Nephron progenitor cell (in vitro differentiated cells): ENCODE data around the gene CD300H.
A peak's percentile ranks its signal among the peaks of the same experiment; 100 is the strongest.

Source experiments
- DNase-seq: peaks from one replicate; pipeline ENCODE4 v3.0.0; 2021
- H3K27ac Mint-ChIP-seq: 2 replicates; pipeline ENCODE4 v1.8.0; 2021; ENCODE audit warnings: mild to moderate bottlenecking, moderate library complexity, mixed read lengths
- H3K27me3 Mint-ChIP-seq: 2 replicates; pipeline ENCODE4 v1.8.0; 2021; ENCODE audit warnings: mild to moderate bottlenecking, low read depth, mixed read lengths; ENCODE audit not compliant: poor library complexity
- H3K36me3 Mint-ChIP-seq: 2 replicates; pipeline ENCODE4 v1.8.0; 2021; ENCODE audit warnings: low read depth, mixed read lengths
- H3K4me1 Mint-ChIP-seq: 2 replicates; pipeline ENCODE4 v1.8.0; 2021; ENCODE audit warnings: mixed read lengths
- H3K4me3 Mint-ChIP-seq: 2 replicates; pipeline ENCODE4 v1.8.0; 2021; ENCODE audit warnings: mild to moderate bottlenecking, moderate library complexity, mixed read lengths
- H3K9me3 Mint-ChIP-seq: 2 replicates; pipeline ENCODE4 v1.8.0; 2021; ENCODE audit warnings: mild to moderate bottlenecking, moderate library complexity, mixed read lengths
- TF ChIP-seq, protein P1 (sequence below): fragments of 200-600 bp; sonication (generic); IDR thresholded peaks from 2 replicates; pipeline ENCODE4 v1.5.0; 2021; ENCODE audit warnings: antibody characterized with exemption

Gene CD300H

DNA sequence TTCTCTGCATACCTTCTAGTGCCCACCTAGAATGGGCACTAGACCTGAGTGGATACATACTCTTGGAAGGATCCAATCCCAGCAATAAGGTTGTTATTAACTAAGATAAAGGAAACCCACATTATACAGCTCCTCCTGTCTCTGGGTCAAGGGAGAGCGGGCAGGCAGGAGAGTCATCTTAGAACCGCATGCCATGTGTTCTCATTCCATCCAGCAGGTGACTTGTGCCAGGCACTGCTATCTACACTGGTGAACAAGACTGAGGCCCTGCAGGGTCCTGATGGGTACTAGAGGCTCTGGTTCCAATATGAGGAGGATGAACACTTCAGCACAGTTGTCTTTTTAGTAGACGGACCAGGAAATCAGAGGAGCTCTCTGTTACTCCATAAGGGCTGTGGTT, 5.9 kb upstream of the CD300H start:
- Mint-ChIP-seq H3K27ac (no peak overlapping the region), H3K27me3 (peaks cover 59% of the 10 kb centered on the region), H3K9me3 (no peaks in the 10 kb centered on the region), H3K4me1 (no peaks in the 10 kb centered on the region), H3K36me3 (no peaks in the 10 kb centered on the region), H3K4me3 (no peak overlapping the region)
- TF ChIP-seq, protein P1, sequence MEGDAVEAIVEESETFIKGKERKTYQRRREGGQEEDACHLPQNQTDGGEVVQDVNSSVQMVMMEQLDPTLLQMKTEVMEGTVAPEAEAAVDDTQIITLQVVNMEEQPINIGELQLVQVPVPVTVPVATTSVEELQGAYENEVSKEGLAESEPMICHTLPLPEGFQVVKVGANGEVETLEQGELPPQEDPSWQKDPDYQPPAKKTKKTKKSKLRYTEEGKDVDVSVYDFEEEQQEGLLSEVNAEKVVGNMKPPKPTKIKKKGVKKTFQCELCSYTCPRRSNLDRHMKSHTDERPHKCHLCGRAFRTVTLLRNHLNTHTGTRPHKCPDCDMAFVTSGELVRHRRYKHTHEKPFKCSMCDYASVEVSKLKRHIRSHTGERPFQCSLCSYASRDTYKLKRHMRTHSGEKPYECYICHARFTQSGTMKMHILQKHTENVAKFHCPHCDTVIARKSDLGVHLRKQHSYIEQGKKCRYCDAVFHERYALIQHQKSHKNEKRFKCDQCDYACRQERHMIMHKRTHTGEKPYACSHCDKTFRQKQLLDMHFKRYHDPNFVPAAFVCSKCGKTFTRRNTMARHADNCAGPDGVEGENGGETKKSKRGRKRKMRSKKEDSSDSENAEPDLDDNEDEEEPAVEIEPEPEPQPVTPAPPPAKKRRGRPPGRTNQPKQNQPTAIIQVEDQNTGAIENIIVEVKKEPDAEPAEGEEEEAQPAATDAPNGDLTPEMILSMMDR, result no peak
- DNase-seq, result no peak

DNA sequence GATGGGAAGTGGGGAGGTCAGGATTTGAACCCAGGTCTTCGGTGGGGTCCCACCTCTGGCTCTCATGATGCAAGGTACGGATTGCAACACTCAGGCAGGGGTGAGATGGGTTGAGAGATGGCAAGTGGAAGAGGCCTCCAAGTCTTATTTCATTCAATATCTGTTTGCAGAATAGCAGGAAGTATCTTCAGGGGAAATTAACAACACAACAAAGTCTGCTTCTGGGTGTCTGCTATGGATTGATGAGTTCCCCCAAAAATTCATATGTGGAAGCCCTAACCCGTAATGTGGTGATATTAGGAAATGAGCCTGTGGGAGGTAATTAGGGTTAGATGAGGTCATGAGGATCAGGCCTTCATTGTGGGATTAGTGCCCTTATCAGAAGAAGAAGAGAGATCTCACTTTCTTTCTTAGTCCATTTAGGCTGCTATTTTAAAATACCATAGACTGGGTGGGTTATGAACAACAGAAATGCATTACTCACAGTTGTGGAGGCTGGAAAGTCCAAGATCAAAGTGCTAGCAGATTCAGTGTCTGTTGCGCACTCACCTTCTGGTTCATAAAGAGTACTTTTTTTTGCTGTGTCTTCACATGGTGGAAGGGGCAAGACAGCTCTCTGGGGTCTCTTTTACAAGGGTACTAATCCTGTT, 4.4 kb upstream of the CD300H start:
- Mint-ChIP-seq H3K27ac (no peak overlapping the region), H3K27me3 (peaks cover 56% of the 10 kb centered on the region), H3K4me3 (no peak overlapping the region), H3K4me1 (no peaks in the 10 kb centered on the region), H3K36me3 (no peaks in the 10 kb centered on the region), H3K9me3 (no peaks in the 10 kb centered on the region)
- no peak for DNase-seq
- TF ChIP-seq, protein P1, result no peak

DNA sequence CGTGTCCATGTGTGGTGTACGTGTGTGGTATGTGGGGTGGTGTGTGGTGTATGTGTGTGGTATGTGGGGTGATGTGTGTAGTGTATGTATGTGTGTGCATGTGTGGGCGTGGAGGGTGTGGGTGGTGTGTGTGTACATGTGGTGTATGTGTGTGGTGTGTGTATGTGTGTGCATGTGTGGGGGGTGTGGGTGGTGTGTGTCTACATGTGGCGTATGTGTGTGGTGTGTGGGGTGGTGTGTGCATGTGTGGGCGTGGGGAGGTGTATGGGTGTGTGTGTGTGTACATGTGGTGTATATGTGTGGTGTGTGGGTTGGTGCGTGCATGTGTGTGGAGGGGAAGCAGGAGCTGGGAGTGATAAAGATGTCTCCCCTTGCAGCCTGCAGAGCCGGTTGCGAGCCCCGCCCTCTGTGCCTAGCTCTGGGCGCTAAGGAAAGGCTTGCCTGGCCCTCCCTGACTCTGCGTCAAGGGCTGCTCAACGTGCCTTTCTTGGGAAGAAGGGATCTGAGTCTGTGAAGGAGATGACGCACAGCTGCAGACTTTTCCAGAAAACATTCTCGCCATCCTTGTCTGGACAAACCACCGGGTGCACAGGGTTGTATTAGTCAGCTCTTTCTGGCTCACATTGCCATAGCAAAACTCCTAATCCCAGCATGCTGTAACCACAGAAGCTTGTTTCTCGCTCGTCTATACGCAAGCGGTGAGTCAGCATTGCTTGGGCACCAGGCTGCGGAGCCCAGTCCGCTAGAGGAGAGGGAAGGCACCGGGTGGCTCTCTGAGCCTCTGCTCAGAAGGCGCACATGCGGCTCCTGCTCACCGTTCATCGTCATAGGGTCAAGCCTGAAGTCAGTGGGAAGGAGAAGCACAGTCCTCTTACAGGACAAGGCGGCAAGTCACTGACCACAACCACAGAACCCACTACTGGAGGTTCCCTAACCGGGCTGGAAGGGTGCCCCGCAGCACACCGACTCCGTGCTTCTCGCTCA, 2.0 kb upstream of the CD300H start:
- Mint-ChIP-seq H3K4me1 (no peaks in the 10 kb centered on the region), H3K4me3 (no peak overlapping the region), H3K36me3 (no peaks in the 10 kb centered on the region), H3K9me3 (no peaks in the 10 kb centered on the region), H3K27ac (peak overlapping the region; percentile 6), H3K27me3 (peaks cover 55% of the 10 kb centered on the region)
- DNase-seq, result no peak
- TF ChIP-seq, protein P1, result no peak

DNA sequence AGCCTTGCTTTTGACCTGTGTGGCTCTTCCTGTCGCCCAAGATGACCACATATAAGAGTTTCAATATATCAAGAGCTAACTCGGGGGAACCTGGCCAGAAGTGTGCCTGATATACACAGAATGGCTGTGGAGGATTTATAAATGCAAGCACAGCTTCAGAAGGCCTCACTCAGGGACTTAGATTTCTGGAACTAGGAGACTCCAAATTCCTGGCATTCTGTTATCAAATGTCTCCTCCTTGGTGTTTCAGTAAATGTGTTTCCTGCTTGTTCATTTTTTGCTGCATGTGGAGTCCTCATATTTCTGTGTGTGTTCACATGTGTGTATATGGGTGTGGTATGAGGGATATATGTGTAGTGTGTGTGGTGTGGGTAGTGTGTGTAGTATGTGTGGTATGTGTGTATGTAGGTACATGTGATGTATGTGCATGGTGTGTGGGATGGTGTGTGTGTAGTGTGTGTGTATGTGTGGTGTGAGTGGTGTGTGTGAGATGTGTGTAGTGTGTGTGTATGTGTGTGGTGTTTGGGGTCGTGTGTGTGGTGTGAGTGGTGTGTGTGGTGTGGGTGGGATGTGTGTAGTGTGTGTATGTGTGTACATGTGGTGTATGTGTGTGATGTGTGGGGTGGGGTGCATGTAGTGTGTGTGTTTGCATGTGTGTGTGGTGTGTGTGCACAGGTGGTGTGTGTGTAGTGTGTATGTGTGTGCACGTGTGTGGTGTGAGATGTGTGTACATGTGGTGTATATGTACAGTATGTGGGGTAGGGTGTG, 981 bp upstream of the CD300H start:
- H3K4me3 Mint-ChIP-seq, result no peak overlapping the region
- H3K4me1 Mint-ChIP-seq, result no peaks in the 10 kb centered on the region
- DNase-seq, result no peak
- no peaks in the 10 kb centered on the region for H3K36me3 Mint-ChIP-seq
- peaks cover 49% of the 10 kb centered on the region for H3K27me3 Mint-ChIP-seq
- peak overlapping the region; percentile 6 for H3K27ac Mint-ChIP-seq
- TF ChIP-seq, protein P1, result no peak
- H3K9me3 Mint-ChIP-seq, result no peaks in the 10 kb centered on the region

DNA sequence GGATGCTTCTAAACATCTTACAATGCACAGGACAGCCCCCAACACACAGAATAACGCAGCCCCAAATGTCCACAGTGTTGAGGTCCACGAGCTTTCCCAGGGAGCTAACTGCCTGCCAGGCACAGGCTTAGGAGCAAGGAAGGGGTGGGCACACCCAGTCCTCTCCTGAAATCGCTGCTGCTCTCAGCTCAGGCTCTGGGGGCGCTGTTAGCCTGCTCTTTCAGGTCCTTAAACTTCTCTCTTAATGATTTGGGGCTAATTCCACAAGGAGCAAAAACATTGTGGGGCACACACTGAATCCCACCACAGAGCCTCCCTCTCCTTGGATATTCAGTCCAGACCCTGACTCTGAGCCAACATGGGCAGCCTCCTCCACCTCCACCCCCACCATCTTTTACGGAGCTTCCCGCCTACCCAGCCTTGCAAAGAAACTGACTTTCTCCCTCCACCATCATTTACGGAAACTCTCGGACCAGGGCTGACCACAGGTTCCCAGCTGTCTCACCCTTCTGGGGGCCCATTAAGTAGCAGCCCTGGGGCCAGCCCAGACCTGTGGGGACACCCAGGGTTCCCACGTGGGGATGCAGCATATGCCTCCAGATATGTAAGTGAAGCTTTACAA, 1.1 kb downstream of the CD300H start:
- no peaks in the 10 kb centered on the region for H3K4me1 Mint-ChIP-seq
- no peaks in the 10 kb centered on the region for H3K9me3 Mint-ChIP-seq
- TF ChIP-seq, protein P1, result peak; percentile 62
- H3K27ac Mint-ChIP-seq, result no peak overlapping the region
- no peak overlapping the region for H3K4me3 Mint-ChIP-seq
- H3K27me3 Mint-ChIP-seq, result peaks cover 38% of the 10 kb centered on the region
- DNase-seq, result peak; percentile 59
- H3K36me3 Mint-ChIP-seq, result no peaks in the 10 kb centered on the region
